Frontal cortex (tissue), 4 donors: Measurements from ENCODE around the gene FURIN. TPM values are rescaled to one million over a fixed set of nuclear protein-coding genes. Genes with fewer than 3 reads are reported as not detected.
"Not testable (repeated sequence)": the region's sequence is repeated elsewhere in the genome, so short reads cannot be mapped to it uniquely, and the experiment has no call there.

Experiments
- DNase-seq, 2 donors: peaks; one replicate each; pipeline ENCODE4 v3.0.0; 2012; ENCODE audit warnings: low spot score in 2 of 2
- FAIRE-seq: peaks from 2 replicates; lab custom pipeline; 2012; peaks lifted over from hg19 to GRCh38; lab: Jason Lieb, UNC
- total RNA-seq: library from RNA; depleted of rRNA; stranded (reverse); fragments of >200 nt; gene quantifications from one replicate; pipeline ENCODE4 v1.2.3, GENCODE V29; 2014
- donor health status: control.
- donor health status: control.
- donor health status: control.

FURIN gene
- total RNA-seq, 1 donor from 2014 or later = 9.4 TPM

- DNase-seq (no peak), FAIRE-seq (no peak)
These were observed 28.1 kb upstream of the FURIN start for GRCh38 chr15:90840157-90840855.

GRCh38 chr15:90840954-90841353 is 27.4 kb upstream of the FURIN start:
- FAIRE-seq (no peak), DNase-seq (no peak)

GRCh38 chr15:90844696-90845095 is 23.7 kb upstream of the FURIN start:
- no peak for FAIRE-seq
- no peak for DNase-seq

GRCh38 chr15:90845201-90845949 is 23.0 kb upstream of the FURIN start:
- DNase-seq (no peak), FAIRE-seq (no peak)

- DNase-seq = not testable (repeated sequence)
These were observed 19.0 kb upstream of the FURIN start for GRCh38 chr15:90849424-90849823.

GRCh38 chr15:90851114-90851513 is 17.3 kb upstream of the FURIN start:
- FAIRE-seq = no peak
- DNase-seq = no peak

More at GRCh38 chr15:90849424-90849823, 19.0 kb upstream of the FURIN start:
- FAIRE-seq = not testable (repeated sequence)

GRCh38 chr15:90851940-90852339 is 16.4 kb upstream of the FURIN start:
- no peak for FAIRE-seq
- no peak for DNase-seq

GRCh38 chr15:90855139-90855538 is 13.2 kb upstream of the FURIN start:
- no peak for DNase-seq
- FAIRE-seq = no peak

- no peak for FAIRE-seq
These were observed 11.1 kb upstream of the FURIN start for GRCh38 chr15:90857337-90857736.

GRCh38 chr15:90857883-90858443 is 10.4 kb upstream of the FURIN start:
- FAIRE-seq = no peak
- no peak for DNase-seq

More at GRCh38 chr15:90857337-90857736, 11.1 kb upstream of the FURIN start:
- DNase-seq = no peak

- DNase-seq (no peak), FAIRE-seq (no peak)
These were observed 8.9 kb upstream of the FURIN start for GRCh38 chr15:90859234-90860131.

- FAIRE-seq (no peak), DNase-seq (no peak)
These were observed 7.9 kb upstream of the FURIN start for GRCh38 chr15:90860450-90860849.

GRCh38 chr15:90860942-90861675 is 7.3 kb upstream of the FURIN start:
- DNase-seq = no peak
- FAIRE-seq = no peak

- FAIRE-seq (no peak), DNase-seq (no peak)
These were observed 5.9 kb upstream of the FURIN start for GRCh38 chr15:90862487-90862886.

GRCh38 chr15:90862964-90863778 is 5.2 kb upstream of the FURIN start:
- FAIRE-seq = no peak
- DNase-seq = no peak

- no peak for DNase-seq
- no peak for FAIRE-seq
These were observed 4.4 kb upstream of the FURIN start for GRCh38 chr15:90863987-90864386.

GRCh38 chr15:90864507-90864906 is 3.9 kb upstream of the FURIN start:
- FAIRE-seq (no peak), DNase-seq (no peak)

GRCh38 chr15:90865702-90866101 is 2.7 kb upstream of the FURIN start:
- FAIRE-seq = no peak
- no peak for DNase-seq
